ENCODE results near the gene ZNF266. TPM values are rescaled to one million over a fixed set of nuclear protein-coding genes. Genes with fewer than 3 reads are reported as not detected.

Gene ZNF266
- total and polyA plus RNA-seq, 7 donors: 3.7 to 32.7 (median 18.6) TPM

DNA sequence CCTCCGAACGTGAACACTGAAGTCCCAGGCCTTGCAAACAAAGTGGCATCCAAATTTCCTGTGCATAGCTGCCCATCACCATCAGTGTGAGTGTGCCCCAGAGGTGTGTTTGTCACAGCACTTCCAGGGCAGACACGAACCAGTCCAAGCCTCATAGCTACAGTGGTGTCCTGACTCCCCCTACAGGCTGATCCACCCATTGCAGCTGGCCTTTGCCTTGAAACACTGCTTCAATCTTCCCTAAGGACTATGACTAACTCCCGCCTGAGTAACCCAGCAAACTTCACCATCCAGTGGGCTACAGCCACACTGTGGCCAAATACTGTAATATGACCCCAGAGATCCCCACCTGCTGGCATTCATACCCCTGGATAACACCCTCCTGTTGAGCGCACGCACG, 3.9 kb downstream of the ZNF266 start:
- intact Hi-C loops (cut with DNase I): loop anchor here (10.0 kb wide), 1 partner anchor 383 kb away; the partner anchor contains the start of gene FBXL12
- no peak for DNase-seq
- Histone ChIP-seq H3K27ac (no peak overlapping the region), H3K4me3 (no peak overlapping the region), H3K4me1 (peaks cover 0 to 19% (median 18%) of the 10 kb centered on the region in 4 donors), H3K27me3 (no peaks in the 10 kb centered on the region), H3K36me3 (peaks cover 0 to 69% (median 19%) of the 10 kb centered on the region in 4 donors), H3K9me3 (peaks cover 0 to 3% (median 0%) of the 10 kb centered on the region in 4 donors)
- TF ChIP-seq POLR2A (IDR thresholded peaks at IDR 0.05) (no peak), POLR2AphosphoS5 (IDR thresholded peaks at IDR 0.05) (no peak), CTCF (IDR thresholded peaks at IDR 0.05) (peak in 2 of 4 experiments; percentile 7 to 45)
- WGBS, 2 donors: 92 to 96% methylated on average over 7 of the region's 7 CpGs

DNA sequence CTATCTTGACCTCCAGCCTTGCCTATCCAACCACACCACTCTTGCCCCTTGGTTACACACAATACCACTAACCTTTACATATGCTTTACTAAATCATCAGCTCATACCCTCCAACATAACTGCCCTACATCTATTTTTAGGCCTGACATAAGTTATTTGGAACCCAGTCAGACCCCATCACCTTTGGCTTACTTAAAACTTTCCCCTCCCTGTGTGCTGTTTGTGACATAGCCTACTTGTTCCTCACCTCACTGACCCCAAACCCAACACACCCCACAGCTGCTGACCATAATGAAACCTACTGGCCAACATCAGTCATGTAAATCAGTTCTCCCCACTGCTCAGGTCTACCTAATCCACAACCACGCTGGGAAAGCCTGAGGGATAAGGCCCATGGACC, 4.9 kb downstream of the ZNF266 start:
- Histone ChIP-seq H3K4me3 (no peak overlapping the region), H3K27ac (no peak overlapping the region), H3K4me1 (peaks cover 0 to 13% (median 12%) of the 10 kb centered on the region in 4 donors), H3K9me3 (peaks cover 0 to 3% (median 0%) of the 10 kb centered on the region in 4 donors), H3K36me3 (peaks cover 3 to 77% (median 22%) of the 10 kb centered on the region in 4 donors), H3K27me3 (no peaks in the 10 kb centered on the region)
- no peak for TF ChIP-seq POLR2A (IDR thresholded peaks at IDR 0.05)
- no peak for TF ChIP-seq CTCF (IDR thresholded peaks at IDR 0.05)
- TF ChIP-seq POLR2AphosphoS5 (IDR thresholded peaks at IDR 0.05): no peak
- no peak for TF ChIP-seq EP300 (IDR thresholded peaks at IDR 0.05)
- no peak for DNase-seq
- intact Hi-C loops (cut with DNase I): loop anchor here (10.0 kb wide), 1 partner anchor 384 kb away; the partner anchor contains the start of gene FBXL12
- WGBS, 2 donors: 96 to 97% methylated on average over 1 of the region's 1 CpG

DNA sequence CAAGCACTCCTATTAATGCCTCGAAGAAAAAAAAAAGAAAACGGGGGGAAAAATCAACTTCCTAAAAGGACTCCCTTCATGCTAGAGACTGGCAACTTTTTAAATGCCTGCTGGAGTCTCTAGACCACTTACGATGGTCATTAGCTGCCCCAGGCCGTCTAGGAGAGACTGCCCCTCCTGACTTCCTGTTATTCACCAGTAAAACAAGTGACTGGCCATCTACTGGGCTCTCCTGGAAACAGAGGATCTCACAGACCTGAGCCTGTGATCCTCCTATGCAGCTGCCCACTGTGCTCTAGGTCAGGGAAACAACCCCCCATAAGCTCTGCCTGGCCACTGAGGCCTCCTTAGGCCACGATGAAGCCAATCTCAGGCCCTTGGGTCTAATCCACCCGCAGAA, 7.4 kb downstream of the ZNF266 start:
- Histone ChIP-seq H3K9me3 (peaks cover 0 to 13% (median 3%) of the 10 kb centered on the region in 4 donors), H3K4me3 (no peak overlapping the region), H3K27me3 (no peaks in the 10 kb centered on the region), H3K4me1 (no peaks in the 10 kb centered on the region), H3K27ac (no peak overlapping the region), H3K36me3 (peaks cover 10 to 95% (median 36%) of the 10 kb centered on the region in 4 donors)
- intact Hi-C loops (cut with DNase I): no loop called here
- TF ChIP-seq POLR2A (IDR thresholded peaks at IDR 0.05) (no peak), EP300 (IDR thresholded peaks at IDR 0.05) (no peak), POLR2AphosphoS5 (IDR thresholded peaks at IDR 0.05) (no peak), CTCF (IDR thresholded peaks at IDR 0.05) (no peak)
- no peak for DNase-seq
- WGBS, 2 donors: 82 to 91% methylated on average over 6 of the region's 6 CpGs

DNA sequence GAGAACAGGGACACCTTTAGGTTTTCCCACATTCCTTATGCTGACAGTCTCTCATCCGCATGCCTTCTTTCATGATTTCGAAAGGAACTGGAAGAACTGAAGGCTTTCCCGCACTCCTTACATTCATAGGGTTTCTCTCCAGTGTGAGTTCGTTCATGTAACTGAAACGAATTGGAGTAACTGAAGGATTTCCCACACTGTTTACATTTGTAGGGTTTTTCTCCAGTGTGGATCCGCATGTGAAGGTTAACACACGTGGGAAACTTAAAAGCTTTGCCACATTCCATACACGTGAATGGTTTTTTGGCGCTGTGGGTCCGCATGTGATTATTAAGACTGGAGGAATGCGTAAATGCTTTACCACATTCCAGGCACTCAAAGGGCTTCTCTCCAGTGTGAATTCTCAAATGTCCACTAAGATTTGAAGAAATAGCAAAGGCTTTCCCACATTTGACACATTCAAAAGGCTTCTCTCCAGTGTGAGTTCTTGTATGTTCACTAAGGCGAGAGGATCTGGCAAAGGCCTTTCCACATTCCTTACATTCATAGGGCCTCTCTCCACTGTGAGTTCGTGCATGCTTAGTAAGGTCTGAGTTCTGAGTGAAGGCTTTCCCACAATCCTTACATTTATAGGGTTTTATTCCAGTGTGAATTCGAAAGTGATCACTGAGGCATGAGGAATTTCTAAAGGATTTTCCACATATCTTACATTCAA, 22.0 kb downstream of the ZNF266 start:
- WGBS, 2 donors: 98% methylated on average over 14 of the region's 14 CpGs
- H3K9me3 ChIP-seq: peaks cover 54 to 81% (median 70%) of the 10 kb centered on the region in 4 donors
- H3K4me1 ChIP-seq: no peaks in the 10 kb centered on the region
- intact Hi-C loops (cut with DNase I): no loop called here
- H3K36me3 ChIP-seq: peaks cover 57 to 69% (median 61%) of the 10 kb centered on the region in 4 donors
- no peak overlapping the region for H3K27ac ChIP-seq
- H3K27me3 ChIP-seq: no peaks in the 10 kb centered on the region
- no peak for DNase-seq
- TF ChIP-seq POLR2A (IDR thresholded peaks at IDR 0.05): no peak
- no peak overlapping the region for H3K4me3 ChIP-seq

GRCh38 chr19:9407827-9408226, 27.5 kb downstream of the ZNF266 start:
- Histone ChIP-seq H3K27ac (peak overlapping the region in 1 of 4 donors; percentile 63), H3K4me1 (peaks cover 0 to 16% (median 5%) of the 10 kb centered on the region in 4 donors), H3K27me3 (no peaks in the 10 kb centered on the region), H3K4me3 (peak overlapping the region in 2 of 4 donors; percentile 56 to 57), H3K36me3 (peaks cover 4 to 21% (median 5%) of the 10 kb centered on the region in 4 donors), H3K9me3 (peaks cover 24 to 55% (median 38%) of the 10 kb centered on the region in 4 donors)
- intact Hi-C loops (cut with DNase I): no loop called here
- no peak for DNase-seq
- TF ChIP-seq POLR2AphosphoS5 (IDR thresholded peaks at IDR 0.05) (no peak), POLR2A (IDR thresholded peaks at IDR 0.05) (no peak), CTCF (IDR thresholded peaks at IDR 0.05) (no peak), EP300 (IDR thresholded peaks at IDR 0.05) (no peak)
- 61 to 80% methylated on average over 5 of the region's 5 CpGs for WGBS, 2 donors

All from sigmoid colon (tissue), 7 donors.